Hepatocyte (in vitro differentiated cells): ENCODE results near the gene MAGED4B. TPM values are rescaled to one million over a fixed set of nuclear protein-coding genes. Genes with fewer than 3 reads are reported as not detected.
"Not testable (repeated sequence)": the region's sequence is repeated elsewhere in the genome, so short reads cannot be mapped to it uniquely, and the experiment has no call there.

Source experiments
- DNase-seq: peaks from one replicate; pipeline ENCODE4 v3.0.0-alpha.2; 2016; ENCODE audit warnings: low spot score
- H2AFZ ChIP-seq: fragments of 200-600 bp; sonication (generic); 2 replicates; pipeline ENCODE4 v1.6.0; 2016; ENCODE audit warnings: antibody characterized with exemption, mild to moderate bottlenecking
- H3K27ac ChIP-seq: fragments of 200-600 bp; sonication (generic); 2 replicates; pipeline ENCODE4 v1.5.1; 2016; ENCODE audit warnings: mild to moderate bottlenecking
- H3K27me3 ChIP-seq: fragments of 200-600 bp; sonication (generic); 2 replicates; pipeline ENCODE4 v1.6.1; 2016
- H3K36me3 ChIP-seq: fragments of 200-600 bp; sonication (generic); replicated peaks from 2 replicates; pipeline ENCODE4 v1.5.1; 2016; ENCODE audit warnings: low read depth; ENCODE audit not compliant: insufficient read depth
- H3K4me1 ChIP-seq: fragments of 200-600 bp; sonication (generic); 2 replicates; pipeline ENCODE4 v1.5.1; 2016; ENCODE audit warnings: mild to moderate bottlenecking, moderate library complexity; ENCODE audit not compliant: insufficient read depth
- H3K4me2 ChIP-seq: fragments of 200-600 bp; sonication (generic); 2 replicates; pipeline ENCODE4 v1.6.0; 2016
- H3K4me3 ChIP-seq: fragments of 200-600 bp; sonication (generic); 2 replicates; pipeline ENCODE4 v1.5.1; 2016; ENCODE audit warnings: mild to moderate bottlenecking
- H3K79me2 ChIP-seq: fragments of 200-600 bp; sonication (generic); 2 replicates; pipeline ENCODE4 v1.6.0; 2017; ENCODE audit warnings: mild to moderate bottlenecking
- H3K9me2 ChIP-seq: fragments of 200-600 bp; sonication (generic); replicated peaks from 2 replicates; pipeline ENCODE4 v1.6.0; 2017; ENCODE audit warnings: mild to moderate bottlenecking; ENCODE audit not compliant: insufficient read depth
- H3K9me3 ChIP-seq: fragments of 200-600 bp; sonication (generic); 2 replicates; pipeline ENCODE4 v1.5.1; 2016; ENCODE audit warnings: low read depth, mild to moderate bottlenecking
- H4K20me1 ChIP-seq: fragments of 200-600 bp; sonication (generic); 2 replicates; pipeline ENCODE4 v1.6.0; 2016; ENCODE audit warnings: mild to moderate bottlenecking; ENCODE audit not compliant: insufficient read depth, poor library complexity, severe bottlenecking
- EZH2 ChIP-seq: fragments of 200-600 bp; sonication (generic); IDR thresholded peaks from 2 replicates; pipeline ENCODE4 v1.6.1; 2016; ENCODE audit warnings: antibody characterized with exemption, mild to moderate bottlenecking, borderline replicate concordance
- EZH2phosphoT487 ChIP-seq: fragments of 200-600 bp; sonication (generic); IDR thresholded peaks from one replicate; pipeline ENCODE4 v1.6.1; 2018; ENCODE audit warnings: antibody characterized with exemption, mild to moderate bottlenecking, low read depth, moderate library complexity; ENCODE audit not compliant: unreplicated experiment, severe bottlenecking
- WGBS: methylation state at CpG from one replicate; pipeline ENCODE4 v1.1.6; 2016; ENCODE audit warnings: low lambda C conversion rate; ENCODE audit errors: missing lambda C conversion rate; 5-methylcytosine and 5-hydroxymethylcytosine counted together
- polyA plus RNA-seq: library from polyadenylated mRNA; unstranded; fragments of >200 nt; fragmentation: Nextera tagmentation; extraction: Ambion mirVana; gene quantifications from 2 replicates; pipeline ENCODE4 v1.2.1, GENCODE V29; 2016
- total RNA-seq: library from RNA; depleted of rRNA; stranded (reverse); fragments of >200 nt; gene quantifications from 2 replicates; pipeline ENCODE4 v1.2.3, GENCODE V29; 2014
- TF ChIP-seq, protein P1 (sequence below): fragments of 200-600 bp; sonication (generic); IDR thresholded peaks from 2 replicates; pipeline ENCODE4 v1.5.1; 2016; ENCODE audit warnings: antibody characterized with exemption, mild to moderate bottlenecking; ENCODE audit not compliant: poor library complexity

The MAGED4B gene
- total and polyA plus RNA-seq, 2 experiments from 2014 or later = 30.6 to 233 TPM

DNA sequence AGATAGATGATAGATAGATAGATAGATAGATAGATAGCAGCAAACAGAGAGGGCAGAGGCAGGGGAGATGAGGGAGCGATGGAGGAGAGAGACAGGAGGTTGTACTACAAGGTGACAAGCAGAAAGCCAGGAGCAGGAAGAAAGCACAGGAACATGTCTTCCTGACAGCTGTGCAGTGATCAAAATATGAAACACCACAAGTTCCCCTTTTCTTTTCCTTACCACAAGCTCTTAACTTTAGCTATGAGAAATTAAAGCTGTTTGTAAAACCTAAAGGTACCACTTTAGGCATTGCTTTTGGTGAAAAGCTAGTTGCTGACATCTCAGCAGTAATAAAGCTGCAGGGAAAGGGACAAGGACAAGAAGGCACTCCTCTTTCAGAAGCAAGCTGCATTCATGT is 9.1 kb upstream of the MAGED4B start:
- H3K4me1 ChIP-seq = no peaks in the 10 kb centered on the region
- WGBS = 50% methylated on average over 1 of the region's 1 CpG
- TF ChIP-seq EZH2phosphoT487 (no peak), EZH2 (no peak)
- TF ChIP-seq, protein P1, sequence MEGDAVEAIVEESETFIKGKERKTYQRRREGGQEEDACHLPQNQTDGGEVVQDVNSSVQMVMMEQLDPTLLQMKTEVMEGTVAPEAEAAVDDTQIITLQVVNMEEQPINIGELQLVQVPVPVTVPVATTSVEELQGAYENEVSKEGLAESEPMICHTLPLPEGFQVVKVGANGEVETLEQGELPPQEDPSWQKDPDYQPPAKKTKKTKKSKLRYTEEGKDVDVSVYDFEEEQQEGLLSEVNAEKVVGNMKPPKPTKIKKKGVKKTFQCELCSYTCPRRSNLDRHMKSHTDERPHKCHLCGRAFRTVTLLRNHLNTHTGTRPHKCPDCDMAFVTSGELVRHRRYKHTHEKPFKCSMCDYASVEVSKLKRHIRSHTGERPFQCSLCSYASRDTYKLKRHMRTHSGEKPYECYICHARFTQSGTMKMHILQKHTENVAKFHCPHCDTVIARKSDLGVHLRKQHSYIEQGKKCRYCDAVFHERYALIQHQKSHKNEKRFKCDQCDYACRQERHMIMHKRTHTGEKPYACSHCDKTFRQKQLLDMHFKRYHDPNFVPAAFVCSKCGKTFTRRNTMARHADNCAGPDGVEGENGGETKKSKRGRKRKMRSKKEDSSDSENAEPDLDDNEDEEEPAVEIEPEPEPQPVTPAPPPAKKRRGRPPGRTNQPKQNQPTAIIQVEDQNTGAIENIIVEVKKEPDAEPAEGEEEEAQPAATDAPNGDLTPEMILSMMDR = no peak

GRCh38 chrX:52042288-52042687 is 26.7 kb downstream of the MAGED4B start:
- not testable (repeated sequence) for H2AFZ ChIP-seq, DNase-seq, H3K9me3 ChIP-seq, H3K4me2 ChIP-seq, H3K36me3 ChIP-seq, H3K27me3 ChIP-seq, H3K9me2 ChIP-seq, H3K79me2 ChIP-seq, H3K4me3 ChIP-seq, H4K20me1 ChIP-seq, H3K27ac ChIP-seq, H3K4me1 ChIP-seq
- WGBS = no CpG with 5 or more reads among the region's 6 CpGs

More for the DNA sequence above, 9.1 kb upstream of the MAGED4B start:
- Histone ChIP-seq H3K27me3 (no peaks in the 10 kb centered on the region), H3K79me2 (no peaks in the 10 kb centered on the region), H3K4me2 (no peak overlapping the region), H3K9me2 (no peaks in the 10 kb centered on the region), H3K4me3 (no peak overlapping the region), H3K36me3 (no peaks in the 10 kb centered on the region), H2AFZ (no peak overlapping the region), H3K27ac (no peak overlapping the region), H4K20me1 (no peaks in the 10 kb centered on the region), H3K9me3 (no peaks in the 10 kb centered on the region)
- DNase-seq = no peak

GRCh38 chrX:52034211-52034610 is 34.8 kb downstream of the MAGED4B start:
- H4K20me1 ChIP-seq = no peaks in the 10 kb centered on the region
- no peak overlapping the region for H3K27ac ChIP-seq
- TF ChIP-seq EZH2phosphoT487 (no peak), EZH2 (no peak)
- TF ChIP-seq, protein P1 = no peak
- H3K4me3 ChIP-seq = no peak overlapping the region
- H3K4me2 ChIP-seq = no peak overlapping the region
- no peaks in the 10 kb centered on the region for H3K9me2 ChIP-seq
- no peaks in the 10 kb centered on the region for H3K4me1 ChIP-seq
- no peak for DNase-seq
- H3K9me3 ChIP-seq = no peaks in the 10 kb centered on the region
- no peaks in the 10 kb centered on the region for H3K36me3 ChIP-seq
- H3K79me2 ChIP-seq = no peaks in the 10 kb centered on the region
- 67% methylated on average over 1 of the region's 1 CpG for WGBS
- no peaks in the 10 kb centered on the region for H3K27me3 ChIP-seq
- no peak overlapping the region for H2AFZ ChIP-seq

DNA sequence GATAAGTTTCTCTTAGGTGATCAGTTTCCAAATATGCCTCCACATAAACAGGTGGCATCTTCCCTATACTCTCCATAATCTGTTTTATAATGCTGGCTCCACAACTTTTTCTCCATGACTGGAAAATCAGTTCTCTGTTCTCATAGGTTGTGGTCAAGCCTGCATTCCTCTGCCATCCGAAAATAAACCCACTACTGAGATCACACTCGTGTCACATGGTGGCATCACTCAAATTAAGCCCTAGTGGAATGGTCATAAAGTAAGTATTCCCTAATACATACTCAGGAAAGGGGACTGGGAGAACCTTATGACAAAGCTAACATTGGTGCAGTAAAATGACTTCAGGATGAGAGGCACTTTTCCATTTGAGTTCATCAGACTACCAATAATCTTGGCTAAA is 37.6 kb downstream of the MAGED4B start:
- DNase-seq = no peak
- no peak for TF ChIP-seq EZH2
- TF ChIP-seq, protein P1 = no peak
- TF ChIP-seq EZH2phosphoT487 = no peak
- H4K20me1 ChIP-seq = no peaks in the 10 kb centered on the region
- no peak overlapping the region for H2AFZ ChIP-seq
- H3K9me2 ChIP-seq = no peaks in the 10 kb centered on the region
- no peaks in the 10 kb centered on the region for H3K27me3 ChIP-seq
- 65% methylated on average over 2 of the region's 2 CpGs for WGBS
- no peak overlapping the region for H3K4me2 ChIP-seq
- H3K79me2 ChIP-seq = no peaks in the 10 kb centered on the region
- H3K4me1 ChIP-seq = no peaks in the 10 kb centered on the region
- no peaks in the 10 kb centered on the region for H3K36me3 ChIP-seq
- no peak overlapping the region for H3K27ac ChIP-seq
- H3K9me3 ChIP-seq = no peaks in the 10 kb centered on the region
- no peak overlapping the region for H3K4me3 ChIP-seq
